Tibial nerve (tissue), 4 donors: ENCODE measurements around the gene NAPG.

Experiments
- CTCF ChIP-seq, 5 experiments: fragments of 200-600 bp in 3 of 5; fragments of 450-650 bp in 2 of 5; sonication (generic) in 3 of 5; IDR thresholded peaks; one replicate each; pipeline ENCODE4 v1.5.1; 2016 to 2019; ENCODE audit warnings: antibody characterized with exemption in 5 of 5, mild to moderate bottlenecking in 3 of 5, moderate library complexity in 2 of 5
- EP300 ChIP-seq, 2 donors: sonication (generic); formaldehyde crosslinking; IDR thresholded peaks; one replicate each; pipeline ENCODE4 v1.6.1; 2017; ENCODE audit warnings: antibody characterized with exemption in 2 of 2, mild to moderate bottlenecking in 1 of 2
- POLR2A ChIP-seq, 2 donors: fragments of 450-650 bp; IDR thresholded peaks; one replicate each; pipeline ENCODE4 v1.6.1; 2017; ENCODE audit warnings: antibody characterized with exemption in 2 of 2, mild to moderate bottlenecking in 2 of 2, moderate library complexity in 2 of 2

DNA sequence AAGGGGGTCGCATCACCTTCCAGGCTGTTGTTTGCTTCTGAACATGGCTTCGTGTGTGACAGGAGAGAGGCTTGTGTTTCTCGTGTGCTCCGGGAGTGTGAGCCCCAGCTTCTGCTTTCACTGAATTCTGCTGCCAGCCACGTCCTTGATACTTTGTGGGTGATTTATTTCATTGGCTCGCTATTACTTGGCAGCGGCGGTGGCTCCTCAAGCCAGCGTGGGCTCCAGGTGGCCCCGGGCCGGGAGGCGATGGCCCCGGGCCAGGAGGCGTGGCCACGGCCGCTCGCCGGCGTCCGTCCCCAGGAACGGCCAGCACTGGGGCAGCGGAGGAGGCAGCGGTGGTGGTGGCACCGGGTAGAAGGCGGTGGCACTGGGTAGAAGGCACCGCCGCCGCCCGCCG lies 63.1 kb downstream of the NAPG start:
- TF ChIP-seq CTCF (IDR thresholded peaks at IDR 0.05) (no peak), POLR2A (IDR thresholded peaks at IDR 0.05) (no peak), EP300 (IDR thresholded peaks at IDR 0.05) (no peak)
